HFFc6 (cell line): ENCODE data around the gene BCAS4. TPM values are rescaled to one million over a fixed set of nuclear protein-coding genes. Genes with fewer than 3 reads are reported as not detected.

Source experiments
- DNase-seq: peaks from one replicate; pipeline ENCODE4 v3.0.0-alpha.2; 2018
- H3K27ac Mint-ChIP-seq: 2 replicates; pipeline ENCODE4 v1.8.0; 2020; ENCODE audit warnings: mild to moderate bottlenecking, mixed read lengths
- H3K27me3 Mint-ChIP-seq: 2 replicates; pipeline ENCODE4 v1.8.0; 2021; ENCODE audit warnings: mild to moderate bottlenecking, moderate library complexity, mixed read lengths; ENCODE audit not compliant: insufficient read depth
- H3K36me3 Mint-ChIP-seq: 2 replicates; pipeline ENCODE4 v1.8.0; 2021; ENCODE audit warnings: low read depth, mixed read lengths
- H3K4me1 Mint-ChIP-seq: 2 replicates; pipeline ENCODE4 v1.8.0; 2020; ENCODE audit warnings: low read depth, mixed read lengths
- H3K4me3 Mint-ChIP-seq: 2 replicates; pipeline ENCODE4 v1.8.0; 2020; ENCODE audit warnings: mild to moderate bottlenecking, moderate library complexity, mixed read lengths
- H3K9me3 Mint-ChIP-seq: 2 replicates; pipeline ENCODE4 v1.8.0; 2020; ENCODE audit warnings: mild to moderate bottlenecking, mixed read lengths
- CTCF ChIP-seq: fragments of 200-600 bp; sonication (generic); IDR thresholded peaks from 2 replicates; pipeline ENCODE4 v1.5.0; 2021; ENCODE audit warnings: antibody characterized with exemption, mild to moderate bottlenecking
- total RNA-seq, 6 experiments: library from RNA; stranded (reverse); fragmentation: NEBNext Ultra II Directional; extraction: Animal tissue kit (Norgen Biotek cat#: 25700); gene quantifications; 2 replicates in 1 of 6; 3 replicates in 5 of 6; pipeline ENCODE4 v1.2.3, GENCODE V29; 2021

The BCAS4 gene
- total RNA-seq, 6 experiments from 2014 or later: 19.8 to 23.5 (median 21.7) TPM

GRCh38 chr20:50842821-50843220 lies 48.0 kb downstream of the BCAS4 start:
- Mint-ChIP-seq H3K4me1 (peaks cover 23% of the 10 kb centered on the region), H3K27ac (no peak overlapping the region), H3K36me3 (no peaks in the 10 kb centered on the region), H3K9me3 (no peaks in the 10 kb centered on the region), H3K27me3 (no peaks in the 10 kb centered on the region; the same call in 1 of the 2 replicates), H3K4me3 (no peak overlapping the region)
- no peak for DNase-seq
- no peak for TF ChIP-seq CTCF

- H3K4me1 Mint-ChIP-seq: peaks cover 22% of the 10 kb centered on the region
- H3K9me3 Mint-ChIP-seq: no peaks in the 10 kb centered on the region
- DNase-seq: no peak
- peaks cover 4% of the 10 kb centered on the region for H3K27me3 Mint-ChIP-seq
- TF ChIP-seq CTCF: no peak
- no peaks in the 10 kb centered on the region for H3K36me3 Mint-ChIP-seq
- H3K27ac Mint-ChIP-seq: no peak overlapping the region
- no peak overlapping the region for H3K4me3 Mint-ChIP-seq
These were observed 48.7 kb downstream of the BCAS4 start for GRCh38 chr20:50843331-50844276.

- H3K36me3 Mint-ChIP-seq: no peaks in the 10 kb centered on the region
- peak; percentile 52 for DNase-seq
- H3K27me3 Mint-ChIP-seq: peaks cover 4% of the 10 kb centered on the region
- peaks cover 22% of the 10 kb centered on the region for H3K4me1 Mint-ChIP-seq
- no peak overlapping the region for H3K27ac Mint-ChIP-seq
- no peak overlapping the region for H3K4me3 Mint-ChIP-seq
- no peaks in the 10 kb centered on the region for H3K9me3 Mint-ChIP-seq
- TF ChIP-seq CTCF: no peak
These were observed 49.7 kb downstream of the BCAS4 start for GRCh38 chr20:50844430-50845100.

GRCh38 chr20:50845566-50846215 lies 50.8 kb downstream of the BCAS4 start:
- no peak for DNase-seq
- Mint-ChIP-seq H3K27ac (no peak overlapping the region), H3K9me3 (no peaks in the 10 kb centered on the region), H3K4me3 (no peak overlapping the region), H3K27me3 (peaks cover 4% of the 10 kb centered on the region), H3K4me1 (peaks cover 22% of the 10 kb centered on the region), H3K36me3 (no peaks in the 10 kb centered on the region)
- no peak for TF ChIP-seq CTCF

GRCh38 chr20:50848341-50848808 lies 53.5 kb downstream of the BCAS4 start:
- Mint-ChIP-seq H3K4me1 (peaks cover 22% of the 10 kb centered on the region), H3K36me3 (no peaks in the 10 kb centered on the region), H3K27ac (no peak overlapping the region), H3K27me3 (peaks cover 4% of the 10 kb centered on the region), H3K4me3 (no peak overlapping the region; the same call in 1 of the 2 replicates), H3K9me3 (no peaks in the 10 kb centered on the region)
- no peak for DNase-seq
- TF ChIP-seq CTCF: no peak
